ENCODE results near the gene COL4A2.

COL4A2 gene

GRCh38 chr13:110323172-110323891 lies 16.2 kb downstream of the COL4A2 start:
- no peak for DNase-seq

GRCh38 chr13:110324026-110324749 lies 17.1 kb downstream of the COL4A2 start:
- no peak for DNase-seq

- DNase-seq: no peak
Observed at GRCh38 chr13:110326263-110326904, 19.3 kb downstream of the COL4A2 start.

GRCh38 chr13:110327051-110327721 lies 20.1 kb downstream of the COL4A2 start:
- DNase-seq: no peak

- no peak for DNase-seq
Observed at GRCh38 chr13:110328573-110328972, 21.5 kb downstream of the COL4A2 start.

- DNase-seq: no peak
Observed at GRCh38 chr13:110329258-110329657, 22.2 kb downstream of the COL4A2 start.

- no peak for DNase-seq
Observed at GRCh38 chr13:110329798-110330461, 22.8 kb downstream of the COL4A2 start.

- DNase-seq: no peak
Observed at GRCh38 chr13:110330491-110331011, 23.5 kb downstream of the COL4A2 start.

- DNase-seq: no peak
Observed at GRCh38 chr13:110331362-110331761, 24.3 kb downstream of the COL4A2 start.

GRCh38 chr13:110332750-110333149 lies 25.7 kb downstream of the COL4A2 start:
- no peak for DNase-seq

GRCh38 chr13:110333837-110334236 lies 26.8 kb downstream of the COL4A2 start:
- no peak for DNase-seq

GRCh38 chr13:110334256-110334655 lies 27.2 kb downstream of the COL4A2 start:
- DNase-seq: no peak

- DNase-seq: no peak
Observed at GRCh38 chr13:110334841-110335490, 27.9 kb downstream of the COL4A2 start.

- DNase-seq: no peak
Observed at GRCh38 chr13:110336108-110336507, 29.0 kb downstream of the COL4A2 start.

- no peak for DNase-seq
Observed at GRCh38 chr13:110336681-110337080, 29.6 kb downstream of the COL4A2 start.

- no peak for DNase-seq
Observed at GRCh38 chr13:110337247-110337646, 30.2 kb downstream of the COL4A2 start.

GRCh38 chr13:110338441-110339101 lies 31.5 kb downstream of the COL4A2 start:
- no peak for DNase-seq

GRCh38 chr13:110339263-110339662 lies 32.2 kb downstream of the COL4A2 start:
- DNase-seq: no peak

GRCh38 chr13:110339975-110340550 lies 33.0 kb downstream of the COL4A2 start:
- no peak for DNase-seq

- peak; percentile 51 for DNase-seq
Observed at GRCh38 chr13:110340812-110341444, 33.8 kb downstream of the COL4A2 start.

All from activated CD4-positive, alpha-beta T cell treated with anti-CD3 and anti-CD28 coated beads, Interleukin-2, amount 50 U/mL, for 16 hours (primary cell).